ENCODE measurements around the gene FXYD6.
A peak's percentile ranks its signal among the peaks of the same experiment; 100 is the strongest.

FXYD6 gene

DNA sequence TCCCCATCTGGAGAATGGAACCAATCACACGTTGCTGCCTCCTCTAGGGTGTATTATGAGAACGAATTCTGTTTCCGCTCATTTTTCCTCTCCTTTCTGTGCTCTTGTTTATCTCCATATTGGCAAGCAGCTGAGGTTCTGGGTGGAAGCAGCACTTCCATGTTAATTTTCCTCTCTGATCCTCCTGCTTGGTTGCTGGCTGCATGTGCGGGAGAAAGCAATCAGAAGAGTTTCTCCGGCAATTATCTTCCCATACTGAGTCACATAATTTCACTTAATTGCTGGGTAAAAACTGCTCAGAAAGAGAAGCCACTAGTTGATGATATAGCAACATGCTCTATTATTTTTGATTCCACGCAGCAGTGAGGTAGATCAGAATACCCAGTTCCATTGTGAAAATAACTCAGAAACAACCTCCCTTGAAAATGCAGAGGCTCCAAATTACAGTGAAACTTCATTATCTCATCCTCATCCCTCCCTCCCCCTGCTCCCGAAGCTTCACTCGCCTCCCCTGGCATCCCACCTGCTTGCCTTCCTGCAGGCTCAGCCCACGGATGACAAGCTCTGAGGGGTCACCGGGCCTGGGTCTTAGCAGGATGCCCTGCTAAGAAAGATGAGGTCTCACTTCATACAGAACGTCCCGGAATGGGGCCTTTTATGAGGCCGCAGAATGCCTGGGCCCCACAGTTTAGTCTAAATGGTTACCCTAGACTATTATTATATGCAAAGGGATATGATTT is 20.4 kb downstream of the FXYD6 start:
- DNase-seq (ENCODE audit: low spot score in 2 of 2), result no peak
- no peak for ATAC-seq (replicated peaks; ENCODE audit: extremely low read depth, poor library complexity, severe bottlenecking)
- Mint-ChIP-seq H3K27me3 (peaks cover 68% of the 10 kb centered on the region), H3K4me3 (no peak overlapping the region), H3K9me3 (no peaks in the 10 kb centered on the region), H3K27ac (ENCODE audit: low read depth) (no peak overlapping the region), H3K4me1 (no peaks in the 10 kb centered on the region), H3K36me3 (ENCODE audit: insufficient read depth) (peaks cover 2% of the 10 kb centered on the region)

DNA sequence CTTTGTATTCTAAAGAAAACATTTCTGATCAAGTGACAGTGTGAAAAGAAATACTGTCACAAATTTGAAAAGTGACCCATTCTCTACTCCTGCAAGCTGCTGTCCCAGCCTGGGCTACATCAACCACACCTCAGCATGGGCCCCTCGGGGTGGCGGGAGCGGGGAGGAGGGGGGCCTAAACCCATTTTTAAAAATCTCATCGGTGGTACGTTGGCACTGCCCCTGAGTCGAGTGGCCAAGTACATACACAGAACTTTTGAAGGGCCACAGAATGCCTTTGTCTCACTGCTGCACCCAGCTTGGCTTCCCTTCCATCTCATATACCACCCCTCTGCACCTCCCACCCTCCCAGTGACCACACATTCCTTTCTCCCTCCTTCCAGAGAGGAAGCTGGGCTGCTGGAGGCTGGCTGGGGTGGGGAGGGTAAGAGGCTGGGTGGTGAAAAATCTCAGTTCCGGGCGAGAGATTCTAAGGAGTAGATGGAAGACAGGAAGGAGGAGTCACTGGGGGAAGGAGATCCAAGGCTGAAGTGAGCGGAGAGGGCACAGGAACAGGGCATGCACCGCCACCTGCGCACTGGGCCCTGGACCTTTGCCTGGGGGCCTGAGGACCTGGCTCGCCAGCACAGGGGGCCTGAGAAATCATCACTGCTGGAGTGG is 21.1 kb downstream of the FXYD6 start:
- ATAC-seq (replicated peaks; ENCODE audit: extremely low read depth, poor library complexity, severe bottlenecking) (no peak), DNase-seq (ENCODE audit: low spot score in 2 of 2) (no peak)
- Mint-ChIP-seq H3K36me3 (ENCODE audit: insufficient read depth) (peaks cover 2% of the 10 kb centered on the region), H3K27me3 (peaks cover 68% of the 10 kb centered on the region), H3K4me1 (peaks cover 2% of the 10 kb centered on the region), H3K4me3 (no peak overlapping the region), H3K27ac (ENCODE audit: low read depth) (no peak overlapping the region), H3K9me3 (no peaks in the 10 kb centered on the region)

DNA sequence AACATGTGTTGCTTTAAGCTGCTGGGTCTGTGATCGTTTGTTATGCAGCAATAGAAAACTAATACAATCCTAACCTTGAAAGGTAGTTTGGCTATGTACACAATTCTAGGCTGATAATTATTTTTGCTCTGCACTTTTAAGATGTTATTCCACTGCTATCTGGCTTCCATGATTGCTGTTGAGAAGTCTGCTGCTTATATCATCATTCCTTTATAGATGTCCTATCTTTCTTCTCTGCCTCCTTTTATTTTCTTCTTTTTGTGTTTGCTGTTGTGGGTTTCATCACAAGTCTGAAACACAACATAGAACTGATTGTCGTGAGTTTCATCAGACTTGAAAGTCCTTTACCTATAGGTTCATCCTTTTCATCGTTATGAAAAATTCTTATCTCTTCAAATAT is 24.1 kb downstream of the FXYD6 start:
- Mint-ChIP-seq H3K9me3 (no peaks in the 10 kb centered on the region), H3K4me3 (no peak overlapping the region), H3K27ac (ENCODE audit: low read depth) (no peak overlapping the region), H3K36me3 (ENCODE audit: insufficient read depth) (peaks cover 2% of the 10 kb centered on the region), H3K4me1 (peaks cover 9% of the 10 kb centered on the region), H3K27me3 (peaks cover 51% of the 10 kb centered on the region)
- no peak for ATAC-seq (replicated peaks; ENCODE audit: extremely low read depth, poor library complexity, severe bottlenecking)
- no peak for DNase-seq (ENCODE audit: low spot score in 2 of 2)

DNA sequence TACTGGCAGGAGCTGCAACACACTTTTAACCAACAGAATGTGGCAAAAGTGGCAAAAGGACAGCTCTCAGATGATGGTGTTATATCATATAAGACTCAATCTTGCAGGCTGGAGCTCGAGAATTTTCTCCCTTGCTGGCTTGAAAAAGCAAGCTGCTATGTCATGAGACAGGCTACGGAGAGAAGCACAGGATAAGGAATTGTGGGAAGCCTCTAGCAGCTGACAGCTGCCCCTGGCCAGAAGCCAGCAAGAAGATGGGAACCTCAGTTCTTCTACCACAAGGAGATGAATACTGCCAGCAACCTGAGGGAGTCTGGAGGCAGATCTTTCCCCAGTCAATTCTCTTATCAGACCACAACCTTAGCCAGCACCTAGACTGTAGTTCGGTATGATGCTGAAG is 24.6 kb downstream of the FXYD6 start:
- peaks cover 46% of the 10 kb centered on the region for H3K27me3 Mint-ChIP-seq
- DNase-seq (ENCODE audit: low spot score in 2 of 2), result no peak
- H3K4me1 Mint-ChIP-seq, result peaks cover 9% of the 10 kb centered on the region
- H3K36me3 Mint-ChIP-seq (ENCODE audit: insufficient read depth), result peaks cover 2% of the 10 kb centered on the region
- ATAC-seq (replicated peaks; ENCODE audit: extremely low read depth, poor library complexity, severe bottlenecking), result no peak
- no peak overlapping the region for H3K27ac Mint-ChIP-seq (ENCODE audit: low read depth)
- no peak overlapping the region for H3K4me3 Mint-ChIP-seq
- H3K9me3 Mint-ChIP-seq, result no peaks in the 10 kb centered on the region

GRCh38 chr11:117851106-117851505 is 25.4 kb downstream of the FXYD6 start:
- no peak for ATAC-seq (replicated peaks; ENCODE audit: extremely low read depth, poor library complexity, severe bottlenecking)
- Mint-ChIP-seq H3K4me3 (no peak overlapping the region), H3K27ac (ENCODE audit: low read depth) (no peak overlapping the region), H3K36me3 (ENCODE audit: insufficient read depth) (no peaks in the 10 kb centered on the region), H3K9me3 (no peaks in the 10 kb centered on the region), H3K4me1 (peaks cover 9% of the 10 kb centered on the region), H3K27me3 (peaks cover 39% of the 10 kb centered on the region)
- no peak for DNase-seq (ENCODE audit: low spot score in 2 of 2)

DNA sequence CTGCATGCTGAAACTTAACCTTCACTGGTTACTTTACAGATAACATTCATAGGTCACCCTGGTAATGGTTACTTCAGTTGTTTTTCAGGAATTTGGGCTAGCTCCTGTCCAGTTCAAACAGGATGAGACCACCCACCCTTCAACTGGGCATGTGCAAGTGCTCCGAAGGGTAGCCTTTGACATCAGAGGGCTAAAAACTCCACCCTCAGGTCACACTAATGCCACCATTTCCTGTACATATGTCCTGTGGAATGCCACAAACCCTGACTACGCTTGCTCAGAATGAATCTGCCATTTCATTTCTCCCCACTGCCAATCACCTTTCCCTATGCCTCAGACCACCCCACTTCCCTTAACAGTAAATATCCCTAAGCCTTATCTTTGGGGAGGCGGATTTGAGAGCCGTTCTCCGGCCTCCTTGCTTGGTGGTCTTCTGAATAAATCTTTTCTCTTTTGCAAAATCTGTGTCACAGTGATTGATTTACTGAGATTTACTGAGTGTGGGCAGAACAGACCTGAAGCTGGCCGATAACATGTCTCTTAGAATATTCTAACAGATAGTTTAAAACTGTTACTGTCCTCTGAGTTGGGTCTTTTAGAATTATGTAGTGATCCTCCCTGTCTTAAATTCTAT is 26.6 kb downstream of the FXYD6 start:
- no peaks in the 10 kb centered on the region for H3K9me3 Mint-ChIP-seq
- ATAC-seq (replicated peaks; ENCODE audit: extremely low read depth, poor library complexity, severe bottlenecking) (no peak), DNase-seq (ENCODE audit: low spot score in 2 of 2) (no peak)
- H3K27ac Mint-ChIP-seq (ENCODE audit: low read depth), result no peak overlapping the region
- H3K4me1 Mint-ChIP-seq, result peaks cover 9% of the 10 kb centered on the region
- no peak overlapping the region for H3K4me3 Mint-ChIP-seq
- H3K27me3 Mint-ChIP-seq, result peaks cover 28% of the 10 kb centered on the region
- no peaks in the 10 kb centered on the region for H3K36me3 Mint-ChIP-seq (ENCODE audit: insufficient read depth)

DNA sequence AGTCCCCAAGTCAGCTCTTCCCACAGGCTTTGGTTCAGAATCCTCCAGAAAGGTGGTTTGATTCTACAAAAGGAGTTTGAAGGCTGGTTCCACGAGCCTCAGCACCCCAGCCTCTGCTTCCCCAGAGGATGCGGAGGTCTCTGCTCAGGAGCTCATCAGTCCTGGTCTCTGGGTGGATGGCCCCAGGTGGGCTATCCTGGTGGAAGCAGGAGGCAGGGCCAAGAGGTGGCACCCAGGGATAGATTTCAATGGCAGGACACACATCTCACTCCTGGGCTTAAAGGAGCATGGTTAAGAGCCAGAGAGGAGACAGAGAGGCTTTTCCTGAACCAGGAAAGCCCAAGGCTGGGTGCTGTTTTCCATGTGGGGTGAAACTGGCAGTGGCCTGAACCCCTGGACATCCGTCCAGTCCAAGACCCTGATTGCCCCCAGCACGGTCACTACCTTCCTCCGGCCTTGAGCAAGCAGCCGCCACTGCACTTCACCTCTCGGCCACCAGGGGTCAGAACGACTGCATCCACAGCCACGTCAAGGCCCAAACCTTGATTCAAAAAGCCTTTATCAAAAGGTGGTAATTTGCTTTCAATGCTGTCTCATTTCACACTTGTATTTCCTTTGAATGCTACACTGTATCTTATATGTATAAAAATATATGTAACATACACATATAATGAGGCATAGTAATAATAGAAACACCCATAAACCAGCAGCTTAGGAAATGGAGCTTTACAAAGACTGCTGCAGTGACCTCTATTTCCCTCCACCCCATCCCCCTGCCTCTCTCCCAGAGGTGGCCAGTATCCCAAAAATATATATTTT is 32.6 kb downstream of the FXYD6 start:
- peak; percentile 68 to 78 for DNase-seq (ENCODE audit: low spot score in 2 of 2)
- Mint-ChIP-seq H3K4me3 (no peak overlapping the region), H3K27me3 (no peaks in the 10 kb centered on the region), H3K27ac (ENCODE audit: low read depth) (no peak overlapping the region), H3K9me3 (no peaks in the 10 kb centered on the region), H3K4me1 (no peaks in the 10 kb centered on the region), H3K36me3 (ENCODE audit: insufficient read depth) (no peaks in the 10 kb centered on the region)
- ATAC-seq (replicated peaks; ENCODE audit: extremely low read depth, poor library complexity, severe bottlenecking), result no peak

GRCh38 chr11:117842131-117842941 is 34.1 kb downstream of the FXYD6 start:
- H3K36me3 Mint-ChIP-seq (ENCODE audit: insufficient read depth), result peaks cover 3% of the 10 kb centered on the region
- H3K9me3 Mint-ChIP-seq, result no peaks in the 10 kb centered on the region
- DNase-seq (ENCODE audit: low spot score in 2 of 2) (no peak), ATAC-seq (replicated peaks; ENCODE audit: extremely low read depth, poor library complexity, severe bottlenecking) (no peak)
- H3K27me3 Mint-ChIP-seq, result no peaks in the 10 kb centered on the region
- H3K4me1 Mint-ChIP-seq, result peaks cover 11% of the 10 kb centered on the region
- H3K27ac Mint-ChIP-seq (ENCODE audit: low read depth), result no peak overlapping the region
- no peak overlapping the region for H3K4me3 Mint-ChIP-seq

- Mint-ChIP-seq H3K36me3 (ENCODE audit: insufficient read depth) (peaks cover 3% of the 10 kb centered on the region), H3K9me3 (no peaks in the 10 kb centered on the region), H3K4me3 (no peak overlapping the region), H3K27ac (ENCODE audit: low read depth) (no peak overlapping the region), H3K27me3 (peaks cover 5% of the 10 kb centered on the region), H3K4me1 (peaks cover 18% of the 10 kb centered on the region)
- ATAC-seq (replicated peaks; ENCODE audit: extremely low read depth, poor library complexity, severe bottlenecking), result no peak
- DNase-seq (ENCODE audit: low spot score in 2 of 2), result no peak
Measured at GRCh38 chr11:117841551-117842031, 34.9 kb downstream of the FXYD6 start.

- Mint-ChIP-seq H3K27me3 (peaks cover 10% of the 10 kb centered on the region), H3K4me3 (no peak overlapping the region), H3K4me1 (peaks cover 21% of the 10 kb centered on the region), H3K9me3 (no peaks in the 10 kb centered on the region), H3K27ac (ENCODE audit: low read depth) (no peak overlapping the region), H3K36me3 (ENCODE audit: insufficient read depth) (peaks cover 3% of the 10 kb centered on the region)
- ATAC-seq (replicated peaks; ENCODE audit: extremely low read depth, poor library complexity, severe bottlenecking) (no peak), DNase-seq (ENCODE audit: low spot score in 2 of 2) (no peak)
Measured at GRCh38 chr11:117840881-117841550, 35.4 kb downstream of the FXYD6 start.

- no peak for ATAC-seq (replicated peaks; ENCODE audit: extremely low read depth, poor library complexity, severe bottlenecking)
- Mint-ChIP-seq H3K36me3 (ENCODE audit: insufficient read depth) (peaks cover 3% of the 10 kb centered on the region), H3K4me3 (no peak overlapping the region), H3K9me3 (no peaks in the 10 kb centered on the region), H3K27ac (ENCODE audit: low read depth) (no peak overlapping the region), H3K27me3 (peaks cover 10% of the 10 kb centered on the region), H3K4me1 (peaks cover 21% of the 10 kb centered on the region)
- DNase-seq (ENCODE audit: low spot score in 2 of 2), result no peak
Measured at GRCh38 chr11:117839936-117840813, 36.3 kb downstream of the FXYD6 start.
